Natural killer cell (primary cell): ENCODE data around the gene TTC28. TPM values are rescaled to one million over a fixed set of nuclear protein-coding genes. Genes with fewer than 3 reads are reported as not detected.

Experiments
- ATAC-seq, 3 donors: fragments of 150-1000 bp in 2 of 3; fragments of 200-7000 bp in 1 of 3; cut with Tn5 transposase; 1 replicate in 1 of 3; 2 replicates in 2 of 3; pipeline ENCODE4 v1.10.0; 2021; ENCODE audit warnings: mild to moderate bottlenecking in 2 of 3, moderate library complexity in 2 of 3
- DNase-seq, 2 donors: peaks; one replicate each; pipeline versions ENCODE4 v3.0.0 to v3.0.0-alpha.2; 2013 to 2021; ENCODE audit warnings: mixed read lengths in 1 of 2
- H3K27ac ChIP-seq: one replicate; pipeline ENCODE4 v1.5.1; 2013; ENCODE audit warnings: mild to moderate bottlenecking, low read length
- H3K27me3 ChIP-seq: one replicate; pipeline ENCODE4 v1.6.1; 2013; ENCODE audit warnings: low read length; ENCODE audit not compliant: control insufficient read depth, insufficient read depth
- H3K36me3 ChIP-seq: one replicate; pipeline ENCODE4 v1.6.1; 2013; ENCODE audit warnings: low read length; ENCODE audit not compliant: control insufficient read depth, insufficient read depth
- H3K4me1 ChIP-seq: one replicate; pipeline ENCODE4 v1.6.1; 2013; ENCODE audit warnings: low read length; ENCODE audit not compliant: control insufficient read depth, insufficient read depth
- H3K4me3 ChIP-seq: one replicate; pipeline ENCODE4 v1.5.1; 2013; ENCODE audit warnings: low read length
- H3K9me3 ChIP-seq: one replicate; pipeline ENCODE4 v1.6.1; 2013; ENCODE audit warnings: low read length; ENCODE audit not compliant: control insufficient read depth, insufficient read depth
- H3K27ac Mint-ChIP-seq, 2 donors: one replicate each; pipeline ENCODE4 v1.8.0; 2022; ENCODE audit warnings: mild to moderate bottlenecking in 2 of 2, mixed read lengths in 2 of 2, moderate library complexity in 1 of 2
- H3K27me3 Mint-ChIP-seq, 2 donors: one replicate each; pipeline ENCODE4 v1.8.0; 2022; ENCODE audit warnings: low read depth in 2 of 2, mixed read lengths in 2 of 2
- H3K36me3 Mint-ChIP-seq: one replicate; pipeline ENCODE4 v1.8.0; 2022; ENCODE audit warnings: mixed read lengths
- H3K4me1 Mint-ChIP-seq, 2 donors: one replicate each; pipeline ENCODE4 v1.8.0; 2022; ENCODE audit warnings: mixed read lengths in 2 of 2
- H3K4me3 Mint-ChIP-seq: one replicate; pipeline ENCODE4 v1.8.0; 2022; ENCODE audit warnings: mild to moderate bottlenecking, moderate library complexity, mixed read lengths
- H3K9me3 Mint-ChIP-seq, 2 donors: one replicate each; pipeline ENCODE4 v1.8.0; 2022; ENCODE audit warnings: mixed read lengths in 2 of 2
- CTCF ChIP-seq: fragments of 200-600 bp; IDR thresholded peaks from one replicate; pipeline ENCODE4 v1.8.0; 2022; ENCODE audit warnings: antibody characterized with exemption
- WGBS: methylation state at CpG from one replicate; pipeline ENCODE4 v1.1.7; 2013; ENCODE audit warnings: missing lambda C conversion rate; ENCODE audit not compliant: insufficient coverage; 5-methylcytosine and 5-hydroxymethylcytosine counted together
- intact Hi-C: fragments of 100-400 bp; cut with micrococcal nuclease; formaldehyde crosslinking; loops from one replicate; pipeline ENCODE4 v1.14.2; 2022
- total RNA-seq, 4 donors: library from RNA; stranded (reverse); fragments of 120-200 nt in 1 of 4; gene quantifications; one replicate each; pipeline versions ENCODE4 v1.2.3 to v1.2.4, GENCODE V29; 2013 to 2022

The TTC28 gene
- total RNA-seq, 3 donors from 2014 or later (not counting 1 experiment from before 2014, with no cell fraction given) = 4.1 to 10.0 (median 8.6) TPM

GRCh38 chr22:28002181-28002700 is 677.4 kb downstream of the TTC28 start:
- 95% methylated on average over 13 of the region's 13 CpGs for WGBS
- Histone ChIP-seq H3K4me3 (no peak overlapping the region), H3K36me3 (no peaks in the 10 kb centered on the region), H3K4me1 (no peaks in the 10 kb centered on the region), H3K9me3 (no peaks in the 10 kb centered on the region), H3K27ac (no peak overlapping the region), H3K27me3 (no peaks in the 10 kb centered on the region)
- TF ChIP-seq CTCF = no peak
- H3K27me3 Mint-ChIP-seq = no peaks in the 10 kb centered on the region
- ATAC-seq = no peak
- no peak overlapping the region for H3K4me3 Mint-ChIP-seq
- no peaks in the 10 kb centered on the region for H3K9me3 Mint-ChIP-seq
- DNase-seq = no peak
- intact Hi-C loops = no loop called here
- H3K27ac Mint-ChIP-seq = no peak overlapping the region
- H3K36me3 Mint-ChIP-seq = no peaks in the 10 kb centered on the region
- no peaks in the 10 kb centered on the region for H3K4me1 Mint-ChIP-seq

DNA sequence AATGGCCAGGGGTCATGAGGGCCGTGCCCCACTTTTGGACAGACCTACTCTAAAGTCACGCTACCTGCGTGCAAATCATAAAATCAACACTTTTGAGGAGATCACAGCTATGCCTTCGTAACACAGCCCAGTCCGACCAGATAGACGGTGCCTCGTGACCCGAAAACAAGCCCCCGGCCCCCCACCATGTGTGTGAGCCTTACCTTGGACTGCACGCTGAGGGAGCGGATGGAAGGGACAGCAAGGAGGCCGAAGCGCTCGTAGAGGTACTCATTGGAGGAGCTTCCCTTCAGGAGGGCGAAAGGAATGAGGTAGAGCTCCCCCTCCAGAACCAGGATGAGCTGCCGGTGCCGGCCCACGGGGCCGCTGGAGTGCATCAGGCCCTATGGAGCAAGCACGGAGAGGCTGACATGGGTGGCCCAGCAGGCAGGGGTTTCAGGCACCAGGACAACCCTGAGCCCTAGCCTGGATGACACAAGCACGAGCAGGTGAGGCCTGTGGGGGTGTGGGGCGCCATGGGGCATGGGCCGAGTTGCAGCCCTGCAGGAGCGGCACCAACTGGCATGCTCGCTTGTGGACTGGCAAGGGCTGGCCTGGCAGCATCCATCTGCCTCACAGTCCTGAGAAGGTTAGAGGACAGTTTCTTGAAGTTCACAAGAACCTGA is 678.3 kb downstream of the TTC28 start:
- intact Hi-C loops = no loop called here
- WGBS = 95% methylated on average over 25 of the region's 25 CpGs
- H3K4me1 Mint-ChIP-seq = no peaks in the 10 kb centered on the region
- DNase-seq = no peak
- no peak overlapping the region for H3K27ac ChIP-seq
- H3K4me3 ChIP-seq = no peak overlapping the region
- TF ChIP-seq CTCF = no peak
- no peak for ATAC-seq
- no peaks in the 10 kb centered on the region for H3K36me3 Mint-ChIP-seq
- H3K9me3 Mint-ChIP-seq = no peaks in the 10 kb centered on the region
- no peaks in the 10 kb centered on the region for H3K27me3 ChIP-seq
- no peak overlapping the region for H3K27ac Mint-ChIP-seq
- no peak overlapping the region for H3K4me3 Mint-ChIP-seq
- no peaks in the 10 kb centered on the region for H3K9me3 ChIP-seq
- H3K27me3 Mint-ChIP-seq = no peaks in the 10 kb centered on the region
- no peaks in the 10 kb centered on the region for H3K4me1 ChIP-seq
- no peaks in the 10 kb centered on the region for H3K36me3 ChIP-seq

DNA sequence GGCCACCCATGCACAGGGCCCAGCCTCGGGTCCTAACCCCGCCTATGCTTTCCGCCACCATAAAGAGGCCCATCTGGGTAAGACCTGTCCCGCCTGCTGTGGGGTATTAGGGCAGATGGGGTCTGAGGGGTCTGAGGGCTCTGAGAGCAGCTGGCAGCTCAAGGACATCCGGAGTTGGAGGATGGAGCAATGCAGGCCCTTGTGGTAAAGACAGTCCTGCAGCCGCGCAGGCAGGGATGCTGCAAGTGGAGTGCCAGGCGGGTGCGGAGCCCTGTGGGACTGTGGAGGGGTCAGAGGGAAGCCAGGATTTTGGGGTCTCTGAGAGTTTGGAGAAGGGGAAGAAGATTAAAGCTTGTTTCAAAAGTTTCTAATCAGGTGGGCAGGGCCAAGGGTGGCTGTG is 679.3 kb downstream of the TTC28 start:
- no peak for ATAC-seq
- Histone ChIP-seq H3K4me1 (no peaks in the 10 kb centered on the region), H3K27ac (no peak overlapping the region), H3K9me3 (no peaks in the 10 kb centered on the region), H3K36me3 (no peaks in the 10 kb centered on the region), H3K27me3 (no peaks in the 10 kb centered on the region), H3K4me3 (no peak overlapping the region)
- DNase-seq = no peak
- no peaks in the 10 kb centered on the region for H3K4me1 Mint-ChIP-seq
- no peaks in the 10 kb centered on the region for H3K9me3 Mint-ChIP-seq
- H3K27me3 Mint-ChIP-seq = no peaks in the 10 kb centered on the region
- H3K36me3 Mint-ChIP-seq = no peaks in the 10 kb centered on the region
- TF ChIP-seq CTCF = no peak
- no peak overlapping the region for H3K4me3 Mint-ChIP-seq
- WGBS = 94% methylated on average over 9 of the region's 9 CpGs
- no peak overlapping the region for H3K27ac Mint-ChIP-seq
- intact Hi-C loops = no loop called here

- intact Hi-C loops = no loop called here
- Histone ChIP-seq H3K4me1 (no peaks in the 10 kb centered on the region), H3K9me3 (no peaks in the 10 kb centered on the region), H3K4me3 (no peak overlapping the region), H3K27ac (no peak overlapping the region), H3K36me3 (no peaks in the 10 kb centered on the region), H3K27me3 (no peaks in the 10 kb centered on the region)
- H3K36me3 Mint-ChIP-seq = no peaks in the 10 kb centered on the region
- no peaks in the 10 kb centered on the region for H3K4me1 Mint-ChIP-seq
- no peak for TF ChIP-seq CTCF
- 96% methylated on average over 6 of the region's 6 CpGs for WGBS
- no peak overlapping the region for H3K27ac Mint-ChIP-seq
- no peaks in the 10 kb centered on the region for H3K9me3 Mint-ChIP-seq
- no peaks in the 10 kb centered on the region for H3K27me3 Mint-ChIP-seq
- ATAC-seq (no peak), DNase-seq (no peak)
- H3K4me3 Mint-ChIP-seq = no peak overlapping the region
Observed at GRCh38 chr22:27999876-28000275, 679.8 kb downstream of the TTC28 start.
